ENCODE measurements around the gene TMC5. TPM values are rescaled to one million over a fixed set of nuclear protein-coding genes. Genes with fewer than 3 reads are reported as not detected.

TMC5 gene
- total and polyA plus RNA-seq, 7 donors: 0.01 to 0.04 TPM; not detected in 5

- 73 to 94% (median 80%) methylated on average over 3 of the region's 3 CpGs for WGBS, 3 donors
- H3K27me3 ChIP-seq (ENCODE audit: insufficient read depth in 3 of 3, low read length in 2 of 3): no peaks in the 10 kb centered on the region
- no peak overlapping the region for H3K27ac ChIP-seq
- intact Hi-C loops (cut with DNase I): no loop called here
- DNase-seq (no peak), ATAC-seq (no peak)
- no peaks in the 10 kb centered on the region for H3K9me3 ChIP-seq
- no peaks in the 10 kb centered on the region for H3K4me1 ChIP-seq
- H3K36me3 ChIP-seq (ENCODE audit: insufficient read depth in 1 of 2, low read depth in 1 of 2): peaks cover 9 to 68% of the 10 kb centered on the region in 2 donors
- no peak overlapping the region for H3K4me3 ChIP-seq
- no peak for TF ChIP-seq CTCF (IDR thresholded peaks at IDR 0.05)
These were observed 81.8 kb downstream of the TMC5 start for GRCh38 chr16:19499481-19499880.

GRCh38 chr16:19502395-19503131 is 84.9 kb downstream of the TMC5 start:
- DNase-seq (peak; percentile 54 to 58), ATAC-seq (peak; percentile 39 to 78 (median 60))
- WGBS, 3 donors: 95 to 100% (median 96%) methylated on average over 3 of the region's 3 CpGs
- intact Hi-C loops (cut with DNase I): loop anchor here (2.0 to 5.0 kb wide), 3 partner anchors 335 to 416 kb away; partner anchors contain the start of gene SYT17 (in 1 of the 2)
- H3K4me3 ChIP-seq: no peak overlapping the region
- H3K36me3 ChIP-seq (ENCODE audit: insufficient read depth in 1 of 2, low read depth in 1 of 2): peaks cover 7 to 94% of the 10 kb centered on the region in 2 donors
- peak; percentile 71 for TF ChIP-seq CTCF (IDR thresholded peaks at IDR 0.05)
- no peak overlapping the region for H3K27ac ChIP-seq
- H3K4me1 ChIP-seq: no peaks in the 10 kb centered on the region
- no peaks in the 10 kb centered on the region for H3K27me3 ChIP-seq (ENCODE audit: insufficient read depth in 3 of 3, low read length in 2 of 3)
- no peaks in the 10 kb centered on the region for H3K9me3 ChIP-seq

GRCh38 chr16:19503461-19504075 is 85.9 kb downstream of the TMC5 start:
- Histone ChIP-seq H3K27ac (no peak overlapping the region), H3K36me3 (ENCODE audit: insufficient read depth in 1 of 2, low read depth in 1 of 2) (peaks cover 7 to 96% of the 10 kb centered on the region in 2 donors), H3K27me3 (ENCODE audit: insufficient read depth in 3 of 3, low read length in 2 of 3) (no peaks in the 10 kb centered on the region), H3K4me1 (no peaks in the 10 kb centered on the region), H3K9me3 (no peaks in the 10 kb centered on the region), H3K4me3 (no peak overlapping the region)
- no peak for TF ChIP-seq CTCF (IDR thresholded peaks at IDR 0.05)
- intact Hi-C loops (cut with DNase I): loop anchor here (2.0 to 5.0 kb wide), 3 partner anchors 336 to 417 kb away; partner anchors contain the start of gene SYT17 (in 1 of the 2)
- DNase-seq (no peak), ATAC-seq (no peak)
- WGBS, 3 donors: 91 to 94% (median 91%) methylated on average over 5 of the region's 5 CpGs

GRCh38 chr16:19505600-19506303 is 88.1 kb downstream of the TMC5 start:
- no peak overlapping the region for H3K27ac ChIP-seq
- H3K4me1 ChIP-seq: no peaks in the 10 kb centered on the region
- H3K4me3 ChIP-seq: no peak overlapping the region
- TF ChIP-seq CTCF (IDR thresholded peaks at IDR 0.05): no peak
- DNase-seq: no peak
- no peaks in the 10 kb centered on the region for H3K9me3 ChIP-seq
- WGBS, 3 donors: 74 to 79% (median 75%) methylated on average over 5 of the region's 5 CpGs
- ATAC-seq: no peak
- H3K36me3 ChIP-seq (ENCODE audit: insufficient read depth in 1 of 2, low read depth in 1 of 2): peaks cover 7 to 98% of the 10 kb centered on the region in 2 donors
- no peaks in the 10 kb centered on the region for H3K27me3 ChIP-seq (ENCODE audit: insufficient read depth in 3 of 3, low read length in 2 of 3)
- intact Hi-C loops (cut with DNase I): no loop called here
